ENCODE results near the gene NFATC2. TPM values are rescaled to one million over a fixed set of nuclear protein-coding genes. Genes with fewer than 3 reads are reported as not detected.

The NFATC2 gene
- total and polyA plus RNA-seq, 2 of the 4 experiments (the other 2 are of a cell fraction) = 0.18 to 0.38 TPM

GRCh38 chr20:51484141-51484815 lies 58.2 kb downstream of the NFATC2 start:
- Histone ChIP-seq H3K14ac (replicated peaks; ENCODE audit: low read depth, low read length) (no peak overlapping the region), H3K4me1 (ENCODE audit: control insufficient read depth, insufficient read depth, low read length) (peaks cover 10% of the 10 kb centered on the region), H3K27ac (ENCODE audit: insufficient read depth, low read length) (no peak overlapping the region), H4K8ac (ENCODE audit: low read depth in 2 of 2, low read length in 2 of 2) (no peak overlapping the region), H4K5ac (ENCODE audit: low read depth, low read length) (no peak overlapping the region), H2AFZ (replicated peaks; ENCODE audit: low read length, poor library complexity) (no peak overlapping the region), H3K4me3 (ENCODE audit: insufficient read depth, low read depth, low read length) (no peak overlapping the region), H3K56ac (ENCODE audit: extremely low read depth, insufficient read depth, low read length) (no peak overlapping the region), H4K91ac (ENCODE audit: insufficient read depth, low read depth, low read length) (no peak overlapping the region), H2AK5ac (ENCODE audit: low read depth, low read length) (no peak overlapping the region), H2BK20ac (ENCODE audit: low read depth, low read length) (no peak overlapping the region), H3K9me3 (ENCODE audit: control insufficient read depth, insufficient read depth, low read length) (no peaks in the 10 kb centered on the region), H3K4me2 (ENCODE audit: low read depth, low read length) (no peak overlapping the region), H3K23ac (ENCODE audit: low read depth, low read length) (no peak overlapping the region), H3K27me3 (ENCODE audit: control insufficient read depth, insufficient read depth, low read length) (no peaks in the 10 kb centered on the region), H3K9me1 (ENCODE audit: insufficient read depth, low read length) (0 out of 2 replicates have a peak, but pooled peaks cover 6% of the 10 kb centered on the region), H2AK9ac (replicated peaks; ENCODE audit: low read depth, low read length, poor library complexity) (no peak overlapping the region), H3K9ac (ENCODE audit: low read depth, low read length) (no peak overlapping the region), H2BK15ac (ENCODE audit: low read depth, low read length) (no peak overlapping the region), H3K18ac (ENCODE audit: low read depth, low read length) (no peak overlapping the region), H2BK120ac (ENCODE audit: low read depth, low read length) (no peak overlapping the region), H4K20me1 (ENCODE audit: insufficient read depth, low read length) (peaks cover 3% of the 10 kb centered on the region; the same call in 1 of the 2 replicates), H3K36me3 (ENCODE audit: control insufficient read depth, insufficient read depth, low read length) (no peaks in the 10 kb centered on the region), H3K79me1 (ENCODE audit: low read depth in 1 of 2, low read length in 2 of 2) (no peaks in the 10 kb centered on the region), H3K4ac (ENCODE audit: low read depth, low read length) (no peak overlapping the region), H2BK5ac (ENCODE audit: low read depth, low read length, poor library complexity, severe bottlenecking) (no peak overlapping the region)
- TF ChIP-seq FOS (IDR thresholded peaks at IDR 0.05; ENCODE audit: low read depth, low read length) (no peak), CEBPB (IDR thresholded peaks at IDR 0.05; ENCODE audit: low read depth, low read length) (0 out of 2 replicates have a peak, but pooled peaks have one; percentile 10), MAZ (IDR thresholded peaks at IDR 0.05; ENCODE audit: borderline replicate concordance, low read depth, low read length) (no peak), ELK1 (IDR thresholded peaks at IDR 0.05; ENCODE audit: borderline replicate concordance, low read depth, low read length) (no peak)
- CTCF ChIA-PET = no interaction called here
- POLR2A ChIA-PET (ENCODE audit: unreplicated experiment) = no interaction called here
- BruUV-seq (replicated peaks) = no TSS peak
- dilution Hi-C loops (cut with HindIII; ENCODE audit: low sequenced_read_pairs, unreplicated experiment) (no loop called here), in situ Hi-C loops (cut with MboI; ENCODE audit: low sequenced_read_pairs) (no loop called here), intact Hi-C loops (cut with micrococcal nuclease) (no loop called here)
- DNase-seq = no peak
- WGBS, 2 experiments (ENCODE audit: extremely low coverage in 2 of 2, insufficient read length in 1 of 2) = 94% methylated on average over 14 of the region's 16 CpGs; no CpG with 5 or more reads in 1 of the 2 experiments
- ATAC-seq (ENCODE audit: low read depth) = no peak

Measured in IMR-90 (cell line).